GM23338 (cell line): ENCODE measurements around the gene RNF223. TPM values are rescaled to one million over a fixed set of nuclear protein-coding genes. Genes with fewer than 3 reads are reported as not detected.
A peak's percentile ranks its signal among the peaks of the same experiment; 100 is the strongest.

Source experiments
- ATAC-seq: fragments of 200-7000 bp; cut with Tn5 transposase; 3 replicates; pipeline ENCODE4 v1.9.1; 2020
- DNase-seq: peaks from one replicate; pipeline ENCODE4 v3.0.0-alpha.2; 2015; ENCODE audit warnings: low spot score
- H2AFZ ChIP-seq: fragments of 200-600 bp; sonication (generic); 2 replicates; pipeline ENCODE4 v1.8.0; 2016; ENCODE audit warnings: antibody characterized with exemption, mild to moderate bottlenecking, moderate library complexity
- H3F3A ChIP-seq: fragments of 200-600 bp; sonication (generic); replicated peaks from 2 replicates; pipeline ENCODE4 v1.8.0; 2017; ENCODE audit warnings: antibody characterized with exemption, mixed run types, low read depth
- H3K27ac ChIP-seq: fragments of 200-600 bp; sonication (generic); 2 replicates; pipeline ENCODE4 v1.6.1; 2016; ENCODE audit warnings: low read depth
- H3K27me3 ChIP-seq: fragments of 200-600 bp; sonication (generic); 2 replicates; pipeline ENCODE4 v1.8.0; 2016; ENCODE audit warnings: mild to moderate bottlenecking, mixed run types, moderate library complexity; ENCODE audit not compliant: insufficient read depth
- H3K36me3 ChIP-seq: fragments of 200-600 bp; sonication (generic); 2 replicates; pipeline ENCODE4 v1.8.0; 2016; ENCODE audit warnings: mild to moderate bottlenecking; ENCODE audit not compliant: insufficient read depth
- H3K4me1 ChIP-seq: fragments of 200-600 bp; sonication (generic); 2 replicates; pipeline ENCODE4 v1.8.0; 2016; ENCODE audit warnings: mild to moderate bottlenecking, moderate library complexity; ENCODE audit not compliant: insufficient read depth
- H3K4me2 ChIP-seq: fragments of 200-600 bp; sonication (generic); 2 replicates; pipeline ENCODE4 v1.7.1; 2017; ENCODE audit warnings: mixed run types
- H3K4me3 ChIP-seq: fragments of 200-600 bp; sonication (generic); 2 replicates; pipeline ENCODE4 v1.6.1; 2016; ENCODE audit warnings: mixed run types
- H3K79me2 ChIP-seq: fragments of 200-600 bp; sonication (generic); replicated peaks from 2 replicates; pipeline ENCODE4 v1.8.0; 2017; ENCODE audit warnings: mild to moderate bottlenecking; ENCODE audit not compliant: insufficient read depth
- H3K9me2 ChIP-seq: fragments of 200-600 bp; sonication (generic); 2 replicates; pipeline ENCODE4 v1.8.0; 2017; ENCODE audit not compliant: insufficient read depth
- H4K20me1 ChIP-seq: fragments of 200-600 bp; sonication (generic); replicated peaks from 2 replicates; pipeline ENCODE4 v1.8.0; 2017; ENCODE audit warnings: mild to moderate bottlenecking; ENCODE audit not compliant: insufficient read depth
- H3K27ac Mint-ChIP-seq: 2 replicates; pipeline ENCODE4 v1.8.0; 2020; ENCODE audit warnings: inconsistent platforms, mild to moderate bottlenecking, moderate library complexity, mixed read lengths
- H3K27me3 Mint-ChIP-seq: 3 replicates; pipeline ENCODE4 v1.8.0; 2022; ENCODE audit warnings: low read depth, mild to moderate bottlenecking, moderate library complexity, mixed read lengths, inconsistent platforms; ENCODE audit not compliant: insufficient read depth, poor library complexity
- H3K36me3 Mint-ChIP-seq: 3 replicates; pipeline ENCODE4 v1.8.0; 2021; ENCODE audit warnings: low read depth, mild to moderate bottlenecking, inconsistent platforms, moderate library complexity, mixed read lengths
- H3K4me1 Mint-ChIP-seq: 3 replicates; pipeline ENCODE4 v1.8.0; 2020; ENCODE audit warnings: mild to moderate bottlenecking, inconsistent platforms, mixed read lengths
- H3K4me3 Mint-ChIP-seq: 3 replicates; pipeline ENCODE4 v1.8.0; 2021; ENCODE audit warnings: moderate library complexity, mild to moderate bottlenecking, inconsistent platforms, mixed read lengths
- H3K9me3 Mint-ChIP-seq: 3 replicates; pipeline ENCODE4 v1.8.0; 2020; ENCODE audit warnings: moderate library complexity, mild to moderate bottlenecking, inconsistent platforms, mixed read lengths
- CREB1 ChIP-seq: fragments of 250-450 bp; sonication (Bioruptor Pico); IDR thresholded peaks from 2 replicates; pipeline ENCODE4 v1.5.0; 2020; ENCODE audit warnings: low read depth, mild to moderate bottlenecking, moderate library complexity
- JUNB ChIP-seq: IDR thresholded peaks from one replicate; pipeline ENCODE4 v1.6.1; 2016; ENCODE audit warnings: antibody characterized with exemption; ENCODE audit not compliant: unreplicated experiment
- POLR2AphosphoS5 ChIP-seq: IDR thresholded peaks from 2 replicates; pipeline ENCODE4 v1.6.1; 2016; ENCODE audit warnings: antibody characterized with exemption, low read depth
- STAT1 ChIP-seq: IDR thresholded peaks from one replicate; pipeline ENCODE4 v1.6.1; 2016; ENCODE audit warnings: antibody characterized with exemption; ENCODE audit not compliant: unreplicated experiment
- ZNF331 ChIP-seq: fragments of 250-450 bp; sonication (Bioruptor Pico); IDR thresholded peaks from 2 replicates; pipeline ENCODE4 v1.5.0; 2020; ENCODE audit warnings: low read depth, mild to moderate bottlenecking, moderate library complexity
- polyA plus RNA-seq: library from polyadenylated mRNA; unstranded; fragments of >200 nt; fragmentation: Nextera tagmentation; extraction: Ambion mirVana; gene quantifications from 2 replicates; pipeline ENCODE4 v1.2.1, GENCODE V29; 2016
- total RNA-seq: library from RNA; depleted of rRNA; stranded (reverse); fragments of >200 nt; shearing (Covaris generic); gene quantifications from 2 replicates; pipeline ENCODE4 v1.2.3, GENCODE V29; 2014
- TF ChIP-seq, protein P1 (sequence below), 2 experiments: fragments of 200-600 bp in 1 of 2; sonication (generic) in 1 of 2; conservative IDR thresholded peaks; 2 replicates each; pipeline versions ENCODE4 v1.5.1 to v1.6.1; 2016 to 2017; ENCODE audit warnings: antibody characterized with exemption in 2 of 2, low read depth in 2 of 2, mild to moderate bottlenecking in 2 of 2, moderate library complexity in 1 of 2
- TF ChIP-seq, protein P2 (sequence below): IDR thresholded peaks from 2 replicates; pipeline ENCODE4 v1.6.1; 2016; ENCODE audit warnings: antibody characterized with exemption
- TF ChIP-seq, protein P3 (sequence below): fragments of 250-450 bp; sonication (Bioruptor Pico); IDR thresholded peaks from 2 replicates; pipeline ENCODE4 v1.5.0; 2020; ENCODE audit warnings: mild to moderate bottlenecking, moderate library complexity

The RNF223 gene
- total and polyA plus RNA-seq, 2 experiments from 2014 or later, result not detected

DNA sequence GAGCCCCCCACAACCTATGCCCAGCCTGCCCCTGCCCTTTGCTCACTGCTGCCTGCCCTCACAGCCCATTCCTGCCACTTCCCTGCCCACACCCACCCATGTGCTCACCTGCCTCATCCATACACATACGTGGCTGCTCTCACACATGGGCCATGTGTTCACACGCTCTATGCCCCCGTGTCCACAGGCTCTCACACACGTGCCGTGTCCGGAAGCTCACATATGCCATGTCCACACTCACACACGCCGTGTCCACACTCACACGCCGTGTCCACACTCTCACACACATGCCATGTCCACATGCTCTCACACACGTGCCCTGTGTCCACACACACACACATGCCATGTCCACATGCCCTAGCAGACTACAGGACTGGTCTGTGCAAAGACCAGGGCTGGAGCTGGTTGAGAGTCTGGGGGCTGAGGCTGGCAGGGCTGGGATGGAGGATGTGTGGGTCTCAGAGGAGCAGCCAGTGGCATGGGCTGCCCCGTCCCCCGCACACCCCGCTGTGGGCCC is 583 bp upstream of the RNF223 start:
- no peaks in the 10 kb centered on the region for H3K36me3 Mint-ChIP-seq
- no peak overlapping the region; the same call in 2 of the 3 replicates for H3K4me3 Mint-ChIP-seq
- H3K9me2 ChIP-seq, result no peaks in the 10 kb centered on the region
- no peaks in the 10 kb centered on the region for H3F3A ChIP-seq
- DNase-seq, result no peak
- H3K36me3 ChIP-seq, result no peaks in the 10 kb centered on the region
- peak overlapping the region; percentile 13; the same call in 1 of the 2 replicates for H3K27ac Mint-ChIP-seq
- no peaks in the 10 kb centered on the region for H3K79me2 ChIP-seq
- H3K9me3 Mint-ChIP-seq, result no peaks in the 10 kb centered on the region
- H3K4me1 ChIP-seq, result no peaks in the 10 kb centered on the region
- no peak overlapping the region for H3K27ac ChIP-seq
- H2AFZ ChIP-seq, result no peak overlapping the region
- H3K27me3 ChIP-seq, result peaks cover 14% of the 10 kb centered on the region; the same call in 1 of the 2 replicates
- H3K4me2 ChIP-seq, result no peak overlapping the region
- no peak overlapping the region for H3K4me3 ChIP-seq
- no peak for ATAC-seq
- H3K27me3 Mint-ChIP-seq, result peaks cover 13% of the 10 kb centered on the region
- no peaks in the 10 kb centered on the region for H4K20me1 ChIP-seq
- no peaks in the 10 kb centered on the region for H3K4me1 Mint-ChIP-seq
- TF ChIP-seq, protein P1, sequence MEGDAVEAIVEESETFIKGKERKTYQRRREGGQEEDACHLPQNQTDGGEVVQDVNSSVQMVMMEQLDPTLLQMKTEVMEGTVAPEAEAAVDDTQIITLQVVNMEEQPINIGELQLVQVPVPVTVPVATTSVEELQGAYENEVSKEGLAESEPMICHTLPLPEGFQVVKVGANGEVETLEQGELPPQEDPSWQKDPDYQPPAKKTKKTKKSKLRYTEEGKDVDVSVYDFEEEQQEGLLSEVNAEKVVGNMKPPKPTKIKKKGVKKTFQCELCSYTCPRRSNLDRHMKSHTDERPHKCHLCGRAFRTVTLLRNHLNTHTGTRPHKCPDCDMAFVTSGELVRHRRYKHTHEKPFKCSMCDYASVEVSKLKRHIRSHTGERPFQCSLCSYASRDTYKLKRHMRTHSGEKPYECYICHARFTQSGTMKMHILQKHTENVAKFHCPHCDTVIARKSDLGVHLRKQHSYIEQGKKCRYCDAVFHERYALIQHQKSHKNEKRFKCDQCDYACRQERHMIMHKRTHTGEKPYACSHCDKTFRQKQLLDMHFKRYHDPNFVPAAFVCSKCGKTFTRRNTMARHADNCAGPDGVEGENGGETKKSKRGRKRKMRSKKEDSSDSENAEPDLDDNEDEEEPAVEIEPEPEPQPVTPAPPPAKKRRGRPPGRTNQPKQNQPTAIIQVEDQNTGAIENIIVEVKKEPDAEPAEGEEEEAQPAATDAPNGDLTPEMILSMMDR (conservative IDR thresholded peaks at IDR 0.05; ENCODE audit: low read depth in 2 of 2), result no peak
- TF ChIP-seq POLR2AphosphoS5 (no peak), JUNB (no peak), ZNF331 (CRISPR knock-in tag) (no peak), STAT1 (no peak)
- TF ChIP-seq, protein P2, sequence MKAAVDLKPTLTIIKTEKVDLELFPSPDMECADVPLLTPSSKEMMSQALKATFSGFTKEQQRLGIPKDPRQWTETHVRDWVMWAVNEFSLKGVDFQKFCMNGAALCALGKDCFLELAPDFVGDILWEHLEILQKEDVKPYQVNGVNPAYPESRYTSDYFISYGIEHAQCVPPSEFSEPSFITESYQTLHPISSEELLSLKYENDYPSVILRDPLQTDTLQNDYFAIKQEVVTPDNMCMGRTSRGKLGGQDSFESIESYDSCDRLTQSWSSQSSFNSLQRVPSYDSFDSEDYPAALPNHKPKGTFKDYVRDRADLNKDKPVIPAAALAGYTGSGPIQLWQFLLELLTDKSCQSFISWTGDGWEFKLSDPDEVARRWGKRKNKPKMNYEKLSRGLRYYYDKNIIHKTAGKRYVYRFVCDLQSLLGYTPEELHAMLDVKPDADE, result no peak

DNA sequence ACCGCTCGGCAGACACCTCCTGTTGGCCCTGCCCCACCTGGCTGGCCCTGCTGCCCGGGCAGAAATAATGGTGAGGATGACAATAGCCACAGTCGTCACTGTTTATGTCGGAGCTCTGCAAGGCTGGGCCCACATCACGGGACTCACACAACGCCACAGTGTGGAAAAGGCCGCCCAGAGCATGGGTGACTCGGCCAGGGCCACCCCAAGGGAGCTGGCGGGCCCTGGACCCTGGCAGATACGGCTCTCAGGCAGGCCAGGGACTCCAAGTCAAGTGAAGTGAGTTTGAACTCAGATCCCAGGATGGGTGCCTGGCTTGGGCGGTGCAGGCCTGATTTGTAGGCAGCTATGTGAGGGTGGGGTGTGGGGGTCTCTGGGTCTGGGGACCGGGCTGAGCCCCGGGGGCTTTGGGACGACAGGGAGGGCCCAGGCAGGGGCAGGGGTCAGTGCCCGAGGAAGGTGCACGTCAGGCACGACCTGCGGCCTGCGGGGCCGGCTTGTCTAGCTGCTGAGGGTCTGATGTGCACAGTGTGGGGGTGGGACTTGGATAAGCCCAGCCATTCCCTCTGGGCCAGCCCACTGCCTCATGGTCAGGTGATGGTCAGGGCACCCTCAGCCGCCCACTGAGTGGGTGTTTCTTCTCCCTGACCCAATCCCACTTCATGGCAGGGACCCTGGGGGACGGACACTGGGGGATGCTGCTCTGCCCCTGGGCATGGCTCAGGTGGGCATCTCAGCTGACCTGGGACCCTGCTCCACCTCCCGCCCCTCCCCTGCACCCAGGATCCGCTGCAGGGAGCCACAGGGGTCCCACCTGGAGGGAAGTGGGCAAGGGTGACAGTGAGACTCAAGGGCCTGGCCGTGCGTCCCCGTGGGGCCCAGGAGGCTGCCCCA is 1.0 kb downstream of the RNF223 start:
- no peak for ATAC-seq
- no peaks in the 10 kb centered on the region for H3F3A ChIP-seq
- H3K79me2 ChIP-seq, result no peaks in the 10 kb centered on the region
- Mint-ChIP-seq H3K36me3 (no peaks in the 10 kb centered on the region), H3K4me1 (no peaks in the 10 kb centered on the region), H3K27me3 (peaks cover 12% of the 10 kb centered on the region), H3K4me3 (no peak overlapping the region), H3K27ac (no peak overlapping the region), H3K9me3 (no peaks in the 10 kb centered on the region)
- H3K4me3 ChIP-seq, result no peak overlapping the region
- H3K27ac ChIP-seq, result no peak overlapping the region
- DNase-seq, result no peak
- H4K20me1 ChIP-seq, result no peaks in the 10 kb centered on the region
- TF ChIP-seq, protein P2, result no peak
- no peak for TF ChIP-seq POLR2AphosphoS5
- no peak for TF ChIP-seq JUNB
- TF ChIP-seq, protein P3, sequence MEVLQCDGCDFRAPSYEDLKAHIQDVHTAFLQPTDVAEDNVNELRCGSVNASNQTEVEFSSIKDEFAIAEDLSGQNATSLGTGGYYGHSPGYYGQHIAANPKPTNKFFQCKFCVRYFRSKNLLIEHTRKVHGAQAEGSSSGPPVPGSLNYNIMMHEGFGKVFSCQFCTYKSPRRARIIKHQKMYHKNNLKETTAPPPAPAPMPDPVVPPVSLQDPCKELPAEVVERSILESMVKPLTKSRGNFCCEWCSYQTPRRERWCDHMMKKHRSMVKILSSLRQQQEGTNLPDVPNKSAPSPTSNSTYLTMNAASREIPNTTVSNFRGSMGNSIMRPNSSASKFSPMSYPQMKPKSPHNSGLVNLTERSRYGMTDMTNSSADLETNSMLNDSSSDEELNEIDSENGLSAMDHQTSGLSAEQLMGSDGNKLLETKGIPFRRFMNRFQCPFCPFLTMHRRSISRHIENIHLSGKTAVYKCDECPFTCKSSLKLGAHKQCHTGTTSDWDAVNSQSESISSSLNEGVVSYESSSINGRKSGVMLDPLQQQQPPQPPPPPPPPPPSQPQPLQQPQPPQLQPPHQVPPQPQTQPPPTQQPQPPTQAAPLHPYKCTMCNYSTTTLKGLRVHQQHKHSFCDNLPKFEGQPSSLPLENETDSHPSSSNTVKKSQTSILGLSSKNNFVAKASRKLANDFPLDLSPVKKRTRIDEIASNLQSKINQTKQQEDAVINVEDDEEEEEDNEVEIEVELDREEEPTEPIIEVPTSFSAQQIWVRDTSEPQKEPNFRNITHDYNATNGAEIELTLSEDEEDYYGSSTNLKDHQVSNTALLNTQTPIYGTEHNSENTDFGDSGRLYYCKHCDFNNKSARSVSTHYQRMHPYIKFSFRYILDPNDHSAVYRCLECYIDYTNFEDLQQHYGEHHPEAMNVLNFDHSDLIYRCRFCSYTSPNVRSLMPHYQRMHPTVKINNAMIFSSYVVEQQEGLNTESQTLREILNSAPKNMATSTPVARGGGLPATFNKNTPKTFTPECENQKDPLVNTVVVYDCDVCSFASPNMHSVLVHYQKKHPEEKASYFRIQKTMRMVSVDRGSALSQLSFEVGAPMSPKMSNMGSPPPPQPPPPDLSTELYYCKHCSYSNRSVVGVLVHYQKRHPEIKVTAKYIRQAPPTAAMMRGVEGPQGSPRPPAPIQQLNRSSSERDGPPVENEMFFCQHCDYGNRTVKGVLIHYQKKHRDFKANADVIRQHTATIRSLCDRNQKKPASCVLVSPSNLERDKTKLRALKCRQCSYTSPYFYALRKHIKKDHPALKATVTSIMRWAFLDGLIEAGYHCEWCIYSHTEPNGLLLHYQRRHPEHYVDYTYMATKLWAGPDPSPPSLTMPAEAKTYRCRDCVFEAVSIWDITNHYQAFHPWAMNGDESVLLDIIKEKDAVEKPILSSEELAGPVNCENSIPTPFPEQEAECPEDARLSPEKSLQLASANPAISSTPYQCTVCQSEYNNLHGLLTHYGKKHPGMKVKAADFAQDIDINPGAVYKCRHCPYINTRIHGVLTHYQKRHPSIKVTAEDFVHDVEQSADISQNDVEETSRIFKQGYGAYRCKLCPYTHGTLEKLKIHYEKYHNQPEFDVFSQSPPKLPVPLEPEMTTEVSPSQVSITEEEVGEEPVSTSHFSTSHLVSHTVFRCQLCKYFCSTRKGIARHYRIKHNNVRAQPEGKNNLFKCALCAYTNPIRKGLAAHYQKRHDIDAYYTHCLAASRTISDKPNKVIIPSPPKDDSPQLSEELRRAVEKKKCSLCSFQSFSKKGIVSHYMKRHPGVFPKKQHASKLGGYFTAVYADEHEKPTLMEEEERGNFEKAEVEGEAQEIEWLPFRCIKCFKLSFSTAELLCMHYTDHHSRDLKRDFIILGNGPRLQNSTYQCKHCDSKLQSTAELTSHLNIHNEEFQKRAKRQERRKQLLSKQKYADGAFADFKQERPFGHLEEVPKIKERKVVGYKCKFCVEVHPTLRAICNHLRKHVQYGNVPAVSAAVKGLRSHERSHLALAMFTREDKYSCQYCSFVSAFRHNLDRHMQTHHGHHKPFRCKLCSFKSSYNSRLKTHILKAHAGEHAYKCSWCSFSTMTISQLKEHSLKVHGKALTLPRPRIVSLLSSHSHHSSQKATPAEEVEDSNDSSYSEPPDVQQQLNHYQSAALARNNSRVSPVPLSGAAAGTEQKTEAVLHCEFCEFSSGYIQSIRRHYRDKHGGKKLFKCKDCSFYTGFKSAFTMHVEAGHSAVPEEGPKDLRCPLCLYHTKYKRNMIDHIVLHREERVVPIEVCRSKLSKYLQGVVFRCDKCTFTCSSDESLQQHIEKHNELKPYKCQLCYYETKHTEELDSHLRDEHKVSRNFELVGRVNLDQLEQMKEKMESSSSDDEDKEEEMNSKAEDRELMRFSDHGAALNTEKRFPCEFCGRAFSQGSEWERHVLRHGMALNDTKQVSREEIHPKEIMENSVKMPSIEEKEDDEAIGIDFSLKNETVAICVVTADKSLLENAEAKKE (CRISPR knock-in tag), result no peak
- no peak for TF ChIP-seq CREB1
- TF ChIP-seq STAT1, result no peak
- H3K4me2 ChIP-seq, result no peak overlapping the region
- H3K4me1 ChIP-seq, result peaks cover 2% of the 10 kb centered on the region; the same call in 1 of the 2 replicates
- H3K27me3 ChIP-seq, result peaks cover 17% of the 10 kb centered on the region; the same call in 1 of the 2 replicates
- H3K9me2 ChIP-seq, result no peaks in the 10 kb centered on the region
- no peak overlapping the region for H2AFZ ChIP-seq
- H3K36me3 ChIP-seq, result no peaks in the 10 kb centered on the region
